Activated CD4-positive, alpha-beta T cell treated with anti-CD3 and anti-CD28 coated beads, Interleukin-10, Interleukin-2, amounts not matched to agents 100 ng/mL and 50 ng/mL, durations not matched to agents 16 hours and 8 hours (primary cell): ENCODE data around the gene WDR93.

ENCODE experiments used
- DNase-seq: peaks from one replicate; pipeline ENCODE4 v3.0.0-alpha.2; 2020

Gene WDR93

GRCh38 chr15:89693091-89693490 is 2.5 kb downstream of the WDR93 start:
- no peak for DNase-seq

- no peak for DNase-seq
These were observed 3.1 kb downstream of the WDR93 start for GRCh38 chr15:89693696-89694095.

- no peak for DNase-seq
These were observed 4.6 kb downstream of the WDR93 start for GRCh38 chr15:89695198-89695597.

GRCh38 chr15:89704411-89704810 is 13.8 kb downstream of the WDR93 start:
- no peak for DNase-seq

GRCh38 chr15:89707577-89707976 is 17.0 kb downstream of the WDR93 start:
- no peak for DNase-seq

GRCh38 chr15:89714775-89715174 is 24.2 kb downstream of the WDR93 start:
- DNase-seq = no peak

- no peak for DNase-seq
These were observed 32.4 kb downstream of the WDR93 start for GRCh38 chr15:89723031-89723430.

GRCh38 chr15:89724621-89725020 is 34.0 kb downstream of the WDR93 start:
- no peak for DNase-seq

- no peak for DNase-seq
These were observed 34.5 kb downstream of the WDR93 start for GRCh38 chr15:89725064-89725463.

- no peak for DNase-seq
These were observed 37.6 kb downstream of the WDR93 start for GRCh38 chr15:89728254-89728653.

- no peak for DNase-seq
These were observed 40.7 kb downstream of the WDR93 start for GRCh38 chr15:89731275-89731674.

- DNase-seq = no peak
These were observed 42.0 kb downstream of the WDR93 start for GRCh38 chr15:89732451-89733172.

GRCh38 chr15:89735773-89736172 is 45.2 kb downstream of the WDR93 start:
- no peak for DNase-seq

GRCh38 chr15:89740137-89740536 is 49.5 kb downstream of the WDR93 start:
- DNase-seq = peak; percentile 77

- DNase-seq = no peak
These were observed 52.4 kb downstream of the WDR93 start for GRCh38 chr15:89743011-89743410.

GRCh38 chr15:89743594-89743993 is 53.0 kb downstream of the WDR93 start:
- DNase-seq = no peak

GRCh38 chr15:89745131-89745530 is 54.5 kb downstream of the WDR93 start:
- no peak for DNase-seq

- DNase-seq = no peak
These were observed 55.2 kb downstream of the WDR93 start for GRCh38 chr15:89745768-89746167.

- no peak for DNase-seq
These were observed 55.8 kb downstream of the WDR93 start for GRCh38 chr15:89746386-89746780.

GRCh38 chr15:89747708-89748682 is 57.4 kb downstream of the WDR93 start:
- no peak for DNase-seq

GRCh38 chr15:89749054-89749453 is 58.4 kb downstream of the WDR93 start:
- DNase-seq = no peak

- no peak for DNase-seq
These were observed 58.9 kb downstream of the WDR93 start for GRCh38 chr15:89749526-89749925.

GRCh38 chr15:89749951-89750559 is 59.4 kb downstream of the WDR93 start:
- no peak for DNase-seq
